ENCODE results near the gene SP1.

The SP1 gene

GRCh38 chr12:53453953-53454640, 74.1 kb downstream of the SP1 start:
- H3K4me3 Mint-ChIP-seq: peak overlapping the region; percentile 99
- peak overlapping the region; percentile 99 for H3K27ac Mint-ChIP-seq
- H3K36me3 Mint-ChIP-seq: peaks cover 52% of the 10 kb centered on the region

GRCh38 chr12:53454707-53455106, 74.7 kb downstream of the SP1 start:
- CTCF ChIA-PET: interaction anchor here (0.7 to 2.3 kb wide), 6 partner anchors 19 to 133 kb away, joined by 3 to 9 read pairs (median 4); partner anchors contain the start of gene AAAS
- H3K4me1 Mint-ChIP-seq: peaks cover 43% of the 10 kb centered on the region
- H3K4me3 Mint-ChIP-seq: peak overlapping the region; percentile 99
- peaks cover 56% of the 10 kb centered on the region for H3K36me3 Mint-ChIP-seq
- DNase-seq: no peak
- no peak overlapping the region for H3K27ac Mint-ChIP-seq
- no peaks in the 10 kb centered on the region for H3K27me3 Mint-ChIP-seq
- H3K9me3 Mint-ChIP-seq: no peaks in the 10 kb centered on the region

More at GRCh38 chr12:53453953-53454640, 74.1 kb downstream of the SP1 start:
- Mint-ChIP-seq H3K9me3 (no peaks in the 10 kb centered on the region), H3K27me3 (no peaks in the 10 kb centered on the region), H3K4me1 (peaks cover 41% of the 10 kb centered on the region)
- CTCF ChIA-PET: interaction anchor here (0.8 to 2.3 kb wide), 6 partner anchors 12 to 132 kb away, joined by 3 to 9 read pairs (median 4); partner anchors contain the start of gene AAAS
- DNase-seq: no peak

GRCh38 chr12:53456654-53457366, 76.8 kb downstream of the SP1 start:
- CTCF ChIA-PET: interaction anchor here (0.9 kb wide), 1 partner anchor 52 kb away, joined by 3 read pairs; no protein-coding TSS in a partner anchor
- no peak for DNase-seq
- no peaks in the 10 kb centered on the region for H3K9me3 Mint-ChIP-seq
- peaks cover 74% of the 10 kb centered on the region for H3K36me3 Mint-ChIP-seq
- H3K27me3 Mint-ChIP-seq: no peaks in the 10 kb centered on the region
- H3K27ac Mint-ChIP-seq: no peak overlapping the region
- no peak overlapping the region for H3K4me3 Mint-ChIP-seq
- H3K4me1 Mint-ChIP-seq: peaks cover 43% of the 10 kb centered on the region

GRCh38 chr12:53459097-53459496, 79.1 kb downstream of the SP1 start:
- no peak overlapping the region for H3K27ac Mint-ChIP-seq
- H3K9me3 Mint-ChIP-seq: no peaks in the 10 kb centered on the region
- no peaks in the 10 kb centered on the region for H3K27me3 Mint-ChIP-seq
- peaks cover 81% of the 10 kb centered on the region for H3K36me3 Mint-ChIP-seq
- H3K4me1 Mint-ChIP-seq: peaks cover 38% of the 10 kb centered on the region
- CTCF ChIA-PET: interaction anchor here (1.1 kb wide), 1 partner anchor 13 kb away, joined by 3 read pairs; no protein-coding TSS in a partner anchor
- no peak overlapping the region for H3K4me3 Mint-ChIP-seq
- no peak for DNase-seq

GRCh38 chr12:53461059-53461458, 81.1 kb downstream of the SP1 start:
- CTCF ChIA-PET: interaction anchor here (1.0 kb wide), 1 partner anchor 105 kb away, joined by 3 read pairs; no protein-coding TSS in a partner anchor
- no peak for DNase-seq
- Mint-ChIP-seq H3K36me3 (peaks cover 79% of the 10 kb centered on the region), H3K9me3 (no peaks in the 10 kb centered on the region), H3K4me3 (no peak overlapping the region), H3K4me1 (peaks cover 23% of the 10 kb centered on the region), H3K27me3 (no peaks in the 10 kb centered on the region), H3K27ac (no peak overlapping the region)

- DNase-seq: no peak
- Mint-ChIP-seq H3K27ac (no peak overlapping the region), H3K36me3 (peaks cover 82% of the 10 kb centered on the region), H3K4me3 (no peak overlapping the region), H3K27me3 (no peaks in the 10 kb centered on the region), H3K4me1 (peaks cover 23% of the 10 kb centered on the region), H3K9me3 (no peaks in the 10 kb centered on the region)
- CTCF ChIA-PET: interaction anchor here (0.8 to 1.0 kb wide), 2 partner anchors 11 to 106 kb away, joined by 3 to 4 read pairs; no protein-coding TSS in a partner anchor
Observed at GRCh38 chr12:53461591-53461990, 81.6 kb downstream of the SP1 start.

- no peak overlapping the region for H3K4me3 Mint-ChIP-seq
- H3K9me3 Mint-ChIP-seq: no peaks in the 10 kb centered on the region
- no peak overlapping the region for H3K27ac Mint-ChIP-seq
Observed at GRCh38 chr12:53462935-53463334, 83.0 kb downstream of the SP1 start.

GRCh38 chr12:53463802-53464560, 84.0 kb downstream of the SP1 start:
- Mint-ChIP-seq H3K27ac (no peak overlapping the region), H3K9me3 (no peaks in the 10 kb centered on the region), H3K4me3 (no peak overlapping the region), H3K4me1 (peaks cover 22% of the 10 kb centered on the region), H3K36me3 (peaks cover 86% of the 10 kb centered on the region), H3K27me3 (no peaks in the 10 kb centered on the region)
- CTCF ChIA-PET: interaction anchor here (1.0 to 1.5 kb wide), 3 partner anchors 12 to 45 kb away, joined by 3 to 9 read pairs (median 4); no protein-coding TSS in a partner anchor
- DNase-seq: no peak

More at GRCh38 chr12:53462935-53463334, 83.0 kb downstream of the SP1 start:
- peaks cover 23% of the 10 kb centered on the region for H3K4me1 Mint-ChIP-seq
- H3K27me3 Mint-ChIP-seq: no peaks in the 10 kb centered on the region
- CTCF ChIA-PET: no interaction called here
- peaks cover 87% of the 10 kb centered on the region for H3K36me3 Mint-ChIP-seq
- no peak for DNase-seq

GRCh38 chr12:53464685-53465418, 84.9 kb downstream of the SP1 start:
- H3K4me3 Mint-ChIP-seq: no peak overlapping the region
- CTCF ChIA-PET: interaction anchor here (1.0 to 1.5 kb wide), 3 partner anchors 11 to 44 kb away, joined by 3 to 9 read pairs (median 4); no protein-coding TSS in a partner anchor
- no peak for DNase-seq
- peaks cover 17% of the 10 kb centered on the region for H3K4me1 Mint-ChIP-seq
- H3K9me3 Mint-ChIP-seq: no peaks in the 10 kb centered on the region
- peaks cover 80% of the 10 kb centered on the region for H3K36me3 Mint-ChIP-seq
- H3K27me3 Mint-ChIP-seq: no peaks in the 10 kb centered on the region
- H3K27ac Mint-ChIP-seq: no peak overlapping the region

- H3K36me3 Mint-ChIP-seq: peaks cover 77% of the 10 kb centered on the region
- no peaks in the 10 kb centered on the region for H3K27me3 Mint-ChIP-seq
- DNase-seq: no peak
- H3K9me3 Mint-ChIP-seq: no peaks in the 10 kb centered on the region
- CTCF ChIA-PET: interaction anchor here (0.8 kb wide), 1 partner anchor 12 kb away, joined by 3 read pairs; no protein-coding TSS in a partner anchor
- H3K4me1 Mint-ChIP-seq: peaks cover 14% of the 10 kb centered on the region
- no peak overlapping the region for H3K27ac Mint-ChIP-seq
- H3K4me3 Mint-ChIP-seq: no peak overlapping the region
Observed at GRCh38 chr12:53465679-53466078, 85.7 kb downstream of the SP1 start.

Measured in activated naive CD4-positive, alpha-beta T cell treated with anti-CD3 and anti-CD28 coated beads, Interleukin-2, amount 10 ng/mL, durations not matched to agents 7 days and 5 days (primary cell).